Measurements from ENCODE around the gene AMPD3. TPM values are rescaled to one million over a fixed set of nuclear protein-coding genes. Genes with fewer than 3 reads are reported as not detected.

The AMPD3 gene
- total RNA-seq, 1 experiment from 2014 or later = 0.19 TPM

DNA sequence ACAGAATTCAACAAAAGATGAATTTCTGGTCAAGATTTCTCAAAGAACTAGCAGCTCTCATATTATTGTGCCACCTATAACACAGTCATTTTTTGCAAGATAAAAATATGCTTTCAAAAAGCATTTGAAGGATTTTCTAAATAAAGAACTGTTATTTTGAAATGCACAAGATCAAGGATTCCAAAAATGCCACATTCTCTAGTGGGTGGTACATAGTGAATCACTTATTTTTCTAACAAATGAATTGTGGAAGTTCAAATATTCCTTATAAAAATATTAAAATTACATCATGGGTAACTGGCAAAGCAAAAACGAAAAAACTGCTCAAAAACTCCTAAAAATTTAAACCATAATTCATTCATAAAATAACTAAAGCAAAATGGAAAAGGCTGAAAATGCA, 83.9 kb downstream of the AMPD3 start:
- intact Hi-C loops (cut with micrococcal nuclease; ENCODE audit: unreplicated experiment) = no loop called here
- H3K27ac ChIP-seq (ENCODE audit: low read depth, low read length, poor library complexity, severe bottlenecking) = peak overlapping the region; percentile 69
- ChIA-PET POLR2A (ENCODE audit: low non-redundant PET) (no interaction called here), CTCF (no interaction called here)
- BruUV-seq (replicated peaks) = no TSS peak
- no peaks in the 10 kb centered on the region for H3K9me3 ChIP-seq (ENCODE audit: low read depth, low read length, poor library complexity, severe bottlenecking)
- no peak for DNase-seq (ENCODE audit: low spot score)
- H3K4me3 ChIP-seq (ENCODE audit: low read depth, low read length, poor library complexity, severe bottlenecking) = peak overlapping the region; percentile 63
- no peaks in the 10 kb centered on the region for H3K27me3 ChIP-seq (replicated peaks; ENCODE audit: insufficient read depth, low read depth, low read length, poor library complexity)
- H3K36me3 ChIP-seq (ENCODE audit: insufficient read depth, low read length, poor library complexity, severe bottlenecking) = peaks cover 6% of the 10 kb centered on the region
- peaks cover 31% of the 10 kb centered on the region for H3K4me1 ChIP-seq (ENCODE audit: insufficient read depth, low read length, poor library complexity, severe bottlenecking)
- no peak for TF ChIP-seq EZH2 (IDR thresholded peaks at IDR 0.05; ENCODE audit: borderline replicate concordance, low read depth, low read length, poor library complexity, severe bottlenecking)
- TF ChIP-seq, protein P1, sequence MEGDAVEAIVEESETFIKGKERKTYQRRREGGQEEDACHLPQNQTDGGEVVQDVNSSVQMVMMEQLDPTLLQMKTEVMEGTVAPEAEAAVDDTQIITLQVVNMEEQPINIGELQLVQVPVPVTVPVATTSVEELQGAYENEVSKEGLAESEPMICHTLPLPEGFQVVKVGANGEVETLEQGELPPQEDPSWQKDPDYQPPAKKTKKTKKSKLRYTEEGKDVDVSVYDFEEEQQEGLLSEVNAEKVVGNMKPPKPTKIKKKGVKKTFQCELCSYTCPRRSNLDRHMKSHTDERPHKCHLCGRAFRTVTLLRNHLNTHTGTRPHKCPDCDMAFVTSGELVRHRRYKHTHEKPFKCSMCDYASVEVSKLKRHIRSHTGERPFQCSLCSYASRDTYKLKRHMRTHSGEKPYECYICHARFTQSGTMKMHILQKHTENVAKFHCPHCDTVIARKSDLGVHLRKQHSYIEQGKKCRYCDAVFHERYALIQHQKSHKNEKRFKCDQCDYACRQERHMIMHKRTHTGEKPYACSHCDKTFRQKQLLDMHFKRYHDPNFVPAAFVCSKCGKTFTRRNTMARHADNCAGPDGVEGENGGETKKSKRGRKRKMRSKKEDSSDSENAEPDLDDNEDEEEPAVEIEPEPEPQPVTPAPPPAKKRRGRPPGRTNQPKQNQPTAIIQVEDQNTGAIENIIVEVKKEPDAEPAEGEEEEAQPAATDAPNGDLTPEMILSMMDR (conservative IDR thresholded peaks at IDR 0.05; ENCODE audit: low read depth, low read length) = no peak

DNA sequence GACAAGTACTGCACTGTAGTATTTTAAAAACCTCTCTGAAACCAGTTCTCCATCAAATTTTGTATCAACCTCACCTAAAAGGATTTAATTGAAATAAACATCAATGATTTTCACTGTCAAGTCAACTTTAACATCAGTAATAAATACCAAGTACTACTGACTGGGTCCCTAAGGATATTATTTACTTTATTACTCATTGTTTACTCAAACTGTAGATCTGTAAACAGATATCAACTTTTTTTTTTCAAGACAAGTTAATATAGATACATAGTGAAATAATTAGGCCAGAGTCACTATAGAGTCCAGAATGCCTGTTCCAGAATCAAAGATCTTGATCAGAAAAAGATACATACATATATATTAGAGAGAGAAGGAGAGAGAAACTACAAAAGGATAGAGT, 84.3 kb downstream of the AMPD3 start:
- POLR2A ChIA-PET (ENCODE audit: low non-redundant PET) = no interaction called here
- CTCF ChIA-PET = no interaction called here
- BruUV-seq (replicated peaks) = no TSS peak
- DNase-seq (ENCODE audit: low spot score) = no peak
- H3K27me3 ChIP-seq (replicated peaks; ENCODE audit: insufficient read depth, low read depth, low read length, poor library complexity) = no peaks in the 10 kb centered on the region
- peak overlapping the region; percentile 69 for H3K27ac ChIP-seq (ENCODE audit: low read depth, low read length, poor library complexity, severe bottlenecking)
- H3K36me3 ChIP-seq (ENCODE audit: insufficient read depth, low read length, poor library complexity, severe bottlenecking) = peaks cover 1% of the 10 kb centered on the region
- no peaks in the 10 kb centered on the region for H3K9me3 ChIP-seq (ENCODE audit: low read depth, low read length, poor library complexity, severe bottlenecking)
- H3K4me1 ChIP-seq (ENCODE audit: insufficient read depth, low read length, poor library complexity, severe bottlenecking) = peaks cover 31% of the 10 kb centered on the region
- peak overlapping the region; percentile 63 for H3K4me3 ChIP-seq (ENCODE audit: low read depth, low read length, poor library complexity, severe bottlenecking)
- intact Hi-C loops (cut with micrococcal nuclease; ENCODE audit: unreplicated experiment) = no loop called here
- TF ChIP-seq EZH2 (IDR thresholded peaks at IDR 0.05; ENCODE audit: borderline replicate concordance, low read depth, low read length, poor library complexity, severe bottlenecking) = no peak
- TF ChIP-seq, protein P1 (conservative IDR thresholded peaks at IDR 0.05; ENCODE audit: low read depth, low read length) = no peak

DNA sequence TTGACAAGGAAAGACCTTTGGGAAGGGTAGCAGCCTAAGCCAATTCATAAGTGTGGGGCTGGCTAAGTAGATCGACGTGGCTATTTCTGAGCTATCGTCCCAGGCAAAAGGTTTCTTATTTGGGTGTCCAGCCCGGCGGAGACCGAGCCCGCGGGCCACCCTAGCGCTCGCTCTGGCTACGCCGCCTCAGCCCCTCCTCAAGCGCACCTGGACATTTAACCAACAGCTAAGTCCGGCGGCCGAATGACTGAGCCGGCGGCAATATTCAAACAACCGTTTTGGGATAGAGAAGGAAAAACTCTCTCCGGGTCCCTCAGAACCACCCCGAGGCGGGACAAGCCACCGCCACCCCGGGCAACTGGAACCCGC, 85.5 kb downstream of the AMPD3 start:
- no peak for TF ChIP-seq EZH2 (IDR thresholded peaks at IDR 0.05; ENCODE audit: borderline replicate concordance, low read depth, low read length, poor library complexity, severe bottlenecking)
- TF ChIP-seq, protein P1 (conservative IDR thresholded peaks at IDR 0.05; ENCODE audit: low read depth, low read length) = no peak
- POLR2A ChIA-PET (ENCODE audit: low non-redundant PET) = no interaction called here
- H3K9me3 ChIP-seq (ENCODE audit: low read depth, low read length, poor library complexity, severe bottlenecking) = no peaks in the 10 kb centered on the region
- H3K27ac ChIP-seq (ENCODE audit: low read depth, low read length, poor library complexity, severe bottlenecking) = peak overlapping the region; percentile 96
- no peak for DNase-seq (ENCODE audit: low spot score)
- H3K4me3 ChIP-seq (ENCODE audit: low read depth, low read length, poor library complexity, severe bottlenecking) = peak overlapping the region; percentile 63
- peaks cover 25% of the 10 kb centered on the region for H3K4me1 ChIP-seq (ENCODE audit: insufficient read depth, low read length, poor library complexity, severe bottlenecking)
- intact Hi-C loops (cut with micrococcal nuclease; ENCODE audit: unreplicated experiment) = no loop called here
- BruUV-seq (replicated peaks) = no TSS peak
- no peaks in the 10 kb centered on the region for H3K27me3 ChIP-seq (replicated peaks; ENCODE audit: insufficient read depth, low read depth, low read length, poor library complexity)
- CTCF ChIA-PET = interaction anchor here (0.6 to 1.5 kb wide), 6 partner anchors 9 to 77 kb away, joined by 3 to 6 read pairs (median 3); no protein-coding TSS in a partner anchor
- no peaks in the 10 kb centered on the region for H3K36me3 ChIP-seq (ENCODE audit: insufficient read depth, low read length, poor library complexity, severe bottlenecking)
